ENCODE results near the gene ZNF30.
"Not testable (repeated sequence)": the region's sequence is repeated elsewhere in the genome, so short reads cannot be mapped to it uniquely, and the experiment has no call there.

ZNF30 gene

GRCh38 chr19:34990578-34991192, 64.0 kb downstream of the ZNF30 start:
- DNase-seq = no peak

- no peak for DNase-seq
These were observed 65.0 kb downstream of the ZNF30 start for GRCh38 chr19:34991542-34992333.

DNA sequence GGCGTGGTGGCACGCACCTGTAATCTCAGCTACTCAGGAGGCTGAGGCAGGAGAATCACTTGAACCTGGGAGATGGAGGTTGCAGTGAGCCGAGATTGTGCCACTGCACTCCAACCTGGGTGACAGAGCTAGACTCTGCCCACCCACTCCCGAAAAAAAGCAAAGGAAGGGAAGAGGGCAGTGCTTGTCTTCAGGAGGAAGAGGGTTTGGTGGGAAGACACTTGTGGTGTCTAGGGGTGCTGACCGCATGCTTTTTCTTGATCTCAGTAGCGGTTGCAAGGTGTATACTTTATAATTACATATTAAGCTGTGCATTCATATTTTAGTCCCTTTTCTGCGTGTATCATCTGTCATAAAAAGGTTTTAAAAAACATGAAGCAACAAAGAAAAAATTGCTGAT, 65.9 kb downstream of the ZNF30 start:
- DNase-seq = not testable (repeated sequence)

DNA sequence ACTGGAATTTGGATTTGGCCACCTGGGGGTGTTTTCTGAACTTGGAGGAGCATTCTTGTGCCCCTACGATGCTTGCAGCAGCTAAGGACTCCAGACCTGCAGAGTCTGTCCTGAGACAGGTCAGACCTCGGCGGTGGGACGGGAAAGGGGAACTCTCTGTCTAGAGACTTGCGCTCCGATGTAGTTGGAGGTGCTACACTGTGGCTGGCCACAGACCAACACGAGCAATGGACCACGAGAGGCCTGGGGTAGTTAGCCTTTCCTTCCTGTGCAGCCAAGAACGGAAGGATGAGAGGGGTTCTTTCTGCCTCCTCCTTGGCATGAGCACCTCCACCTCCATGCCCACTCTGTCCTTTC, 67.6 kb downstream of the ZNF30 start:
- DNase-seq = no peak

All from NCI-H82 (cell line).